ENCODE data around the gene RABEP2.

DNA sequence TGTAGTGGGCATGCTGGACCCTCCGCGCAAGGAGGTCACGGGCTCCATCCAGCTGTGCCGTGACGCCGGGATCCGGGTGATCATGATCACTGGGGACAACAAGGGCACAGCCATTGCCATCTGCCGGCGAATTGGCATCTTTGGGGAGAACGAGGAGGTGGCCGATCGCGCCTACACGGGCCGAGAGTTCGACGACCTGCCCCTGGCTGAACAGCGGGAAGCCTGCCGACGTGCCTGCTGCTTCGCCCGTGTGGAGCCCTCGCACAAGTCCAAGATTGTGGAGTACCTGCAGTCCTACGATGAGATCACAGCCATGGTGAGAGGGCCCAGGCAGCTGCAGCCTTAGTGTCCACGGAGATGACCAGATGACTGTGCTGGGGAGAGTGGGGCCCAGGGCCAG is 24.4 kb downstream of the RABEP2 start:
- TF ChIP-seq, protein P1, sequence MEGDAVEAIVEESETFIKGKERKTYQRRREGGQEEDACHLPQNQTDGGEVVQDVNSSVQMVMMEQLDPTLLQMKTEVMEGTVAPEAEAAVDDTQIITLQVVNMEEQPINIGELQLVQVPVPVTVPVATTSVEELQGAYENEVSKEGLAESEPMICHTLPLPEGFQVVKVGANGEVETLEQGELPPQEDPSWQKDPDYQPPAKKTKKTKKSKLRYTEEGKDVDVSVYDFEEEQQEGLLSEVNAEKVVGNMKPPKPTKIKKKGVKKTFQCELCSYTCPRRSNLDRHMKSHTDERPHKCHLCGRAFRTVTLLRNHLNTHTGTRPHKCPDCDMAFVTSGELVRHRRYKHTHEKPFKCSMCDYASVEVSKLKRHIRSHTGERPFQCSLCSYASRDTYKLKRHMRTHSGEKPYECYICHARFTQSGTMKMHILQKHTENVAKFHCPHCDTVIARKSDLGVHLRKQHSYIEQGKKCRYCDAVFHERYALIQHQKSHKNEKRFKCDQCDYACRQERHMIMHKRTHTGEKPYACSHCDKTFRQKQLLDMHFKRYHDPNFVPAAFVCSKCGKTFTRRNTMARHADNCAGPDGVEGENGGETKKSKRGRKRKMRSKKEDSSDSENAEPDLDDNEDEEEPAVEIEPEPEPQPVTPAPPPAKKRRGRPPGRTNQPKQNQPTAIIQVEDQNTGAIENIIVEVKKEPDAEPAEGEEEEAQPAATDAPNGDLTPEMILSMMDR (IDR thresholded peaks at IDR 0.05): no peak
- TF ChIP-seq POLR2A (IDR thresholded peaks at IDR 0.05): no peak
- TF ChIP-seq EP300 (IDR thresholded peaks at IDR 0.05): no peak

All from gastroesophageal sphincter (tissue), 3 donors.